Measurements from ENCODE around the gene SUV39H1.
"Not testable (repeated sequence)": the region's sequence is repeated elsewhere in the genome, so short reads cannot be mapped to it uniquely, and the experiment has no call there.

Gene SUV39H1

GRCh38 chrX:48685416-48685815, 11.1 kb upstream of the SUV39H1 start:
- in situ Hi-C loops (cut with MboI; ENCODE audit: low sequenced_read_pairs) = no loop called here

GRCh38 chrX:48688531-48689150, 7.9 kb upstream of the SUV39H1 start:
- in situ Hi-C loops (cut with MboI; ENCODE audit: low sequenced_read_pairs) = no loop called here

DNA sequence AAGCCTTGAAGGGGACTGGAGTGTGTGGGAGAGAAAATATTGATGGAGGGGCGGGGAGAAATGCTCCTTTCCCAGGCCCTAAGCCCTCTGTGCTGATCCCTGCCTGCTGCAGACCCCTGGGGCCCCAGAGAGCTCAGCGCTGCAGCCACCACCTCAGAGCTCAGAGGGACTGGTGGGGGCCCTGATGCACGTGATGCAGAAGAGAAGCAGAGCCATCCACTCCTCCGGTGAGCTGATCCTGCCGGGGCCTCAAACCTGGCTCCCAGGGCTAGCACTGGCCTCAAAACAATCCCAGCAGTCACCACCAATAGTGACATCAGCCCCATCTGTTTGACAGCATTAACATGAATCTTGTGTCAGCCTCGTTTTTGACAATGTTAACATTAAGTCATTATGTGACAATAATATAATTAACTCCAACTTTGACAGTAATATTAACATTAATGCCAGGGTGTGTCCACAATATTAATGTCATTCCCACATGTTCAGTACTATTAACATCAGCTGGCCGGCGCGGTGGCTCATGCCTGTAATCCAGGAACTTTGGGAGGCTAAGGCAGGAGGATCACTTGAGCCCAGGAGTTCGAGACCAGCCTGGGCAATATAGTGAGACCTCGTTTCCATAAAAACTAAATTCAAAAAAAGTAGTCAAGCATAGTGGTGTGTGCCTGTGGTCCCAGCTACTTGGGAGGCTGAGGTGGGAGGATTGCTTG, 7.2 kb upstream of the SUV39H1 start:
- in situ Hi-C loops (cut with MboI; ENCODE audit: low sequenced_read_pairs) = no loop called here

- in situ Hi-C loops (cut with MboI; ENCODE audit: low sequenced_read_pairs) = not testable (repeated sequence)
Observed at GRCh38 chrX:48691746-48692145, 4.8 kb upstream of the SUV39H1 start.

DNA sequence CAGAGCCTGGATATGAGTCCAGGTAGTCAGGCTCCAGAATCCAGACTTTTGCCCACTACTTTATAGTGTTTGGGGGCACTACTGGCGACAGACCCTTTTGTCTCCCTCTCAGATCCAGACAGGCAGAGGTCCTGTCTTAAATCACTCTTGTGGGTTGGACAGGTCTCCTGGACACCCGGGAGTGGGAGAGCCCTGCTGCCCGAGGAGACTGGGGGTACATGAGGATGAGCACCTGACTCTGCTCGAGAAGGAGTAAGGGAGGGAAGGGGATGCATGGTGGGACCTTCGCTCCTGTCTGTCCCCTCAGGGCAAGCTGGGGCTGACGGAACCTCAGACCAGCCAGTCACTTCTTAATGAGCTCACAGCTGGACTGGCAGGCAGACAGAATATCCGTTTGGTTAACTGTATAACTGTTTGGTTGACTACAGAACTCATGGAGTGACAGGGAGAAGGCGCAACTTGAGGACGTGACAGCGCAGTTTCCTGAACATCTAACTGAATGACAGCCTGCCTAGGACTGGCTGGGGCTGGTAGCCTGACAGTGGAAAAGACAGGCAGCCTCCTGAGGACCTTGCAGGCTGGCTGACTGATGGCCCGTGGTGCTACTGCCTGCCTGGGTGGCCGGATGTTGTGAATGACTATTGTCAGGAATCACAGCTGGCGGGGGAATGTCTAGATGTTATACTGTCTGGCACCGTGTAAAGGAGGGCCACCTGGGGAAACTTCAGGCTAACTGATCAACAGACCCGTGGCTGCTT, 1.6 kb upstream of the SUV39H1 start:
- in situ Hi-C loops (cut with MboI; ENCODE audit: low sequenced_read_pairs) = no loop called here

GRCh38 chrX:48695534-48695896, 1.0 kb upstream of the SUV39H1 start:
- in situ Hi-C loops (cut with MboI; ENCODE audit: low sequenced_read_pairs) = no loop called here

DNA sequence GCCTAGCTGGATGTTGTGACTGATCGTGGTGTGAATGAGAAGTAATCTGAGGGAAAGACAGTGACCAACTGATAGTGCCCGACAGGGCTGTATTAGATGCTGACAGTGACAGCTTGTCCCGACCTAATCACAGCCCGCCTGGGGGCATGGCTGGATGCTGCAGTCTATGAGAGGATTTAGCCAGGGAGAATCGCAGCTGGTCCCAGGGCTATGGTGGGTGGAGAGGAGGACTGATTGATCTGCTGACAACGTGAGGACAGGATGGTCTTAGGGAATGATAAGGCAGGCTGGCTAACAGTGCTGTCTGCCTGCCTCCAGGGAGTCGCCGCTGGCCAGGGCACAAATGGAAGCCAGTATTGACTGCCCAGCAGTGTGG, 621 bp upstream of the SUV39H1 start:
- in situ Hi-C loops (cut with MboI; ENCODE audit: low sequenced_read_pairs) = no loop called here

- in situ Hi-C loops (cut with MboI; ENCODE audit: low sequenced_read_pairs) = no loop called here
Observed at GRCh38 chrX:48696909-48697727, 584 bp downstream of the SUV39H1 start.

- in situ Hi-C loops (cut with MboI; ENCODE audit: low sequenced_read_pairs) = no loop called here
Observed at GRCh38 chrX:48698306-48698705, 1.8 kb downstream of the SUV39H1 start.

GRCh38 chrX:48700246-48700645, 3.7 kb downstream of the SUV39H1 start:
- in situ Hi-C loops (cut with MboI; ENCODE audit: low sequenced_read_pairs) = no loop called here

DNA sequence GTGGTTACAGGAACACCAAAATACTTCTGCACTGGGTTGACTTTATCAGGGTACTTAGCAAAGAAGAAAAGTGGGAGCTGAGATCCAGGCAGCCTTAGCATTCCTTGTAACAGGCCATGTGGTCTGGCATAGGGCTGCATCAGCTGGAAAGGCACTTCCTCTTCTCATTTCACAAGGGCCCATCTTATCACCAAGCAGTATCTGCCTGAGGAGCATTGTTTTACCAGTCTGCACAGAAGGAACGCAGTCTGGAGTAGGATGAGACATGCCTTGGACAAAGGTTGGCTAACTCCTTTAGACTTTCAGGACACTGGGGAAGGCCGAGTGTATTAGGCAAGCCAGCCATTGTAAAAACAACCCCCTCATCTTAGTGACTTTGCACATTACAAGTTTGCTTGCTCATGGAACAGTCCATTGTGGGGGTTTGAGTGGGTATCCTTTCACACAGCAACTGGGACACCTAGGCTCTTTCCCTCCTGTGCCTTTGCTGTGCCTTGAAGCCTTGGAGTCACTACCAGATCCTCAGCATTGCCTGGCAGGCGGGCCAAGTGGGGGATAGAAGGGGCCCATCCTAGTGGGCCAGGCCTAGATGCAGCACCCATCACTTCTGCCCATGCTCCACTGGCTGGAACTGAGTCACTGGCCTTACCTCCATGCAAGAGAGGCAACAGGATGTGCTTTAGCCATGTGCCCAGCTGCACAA, 4.6 kb downstream of the SUV39H1 start:
- in situ Hi-C loops (cut with MboI; ENCODE audit: low sequenced_read_pairs) = no loop called here

DNA sequence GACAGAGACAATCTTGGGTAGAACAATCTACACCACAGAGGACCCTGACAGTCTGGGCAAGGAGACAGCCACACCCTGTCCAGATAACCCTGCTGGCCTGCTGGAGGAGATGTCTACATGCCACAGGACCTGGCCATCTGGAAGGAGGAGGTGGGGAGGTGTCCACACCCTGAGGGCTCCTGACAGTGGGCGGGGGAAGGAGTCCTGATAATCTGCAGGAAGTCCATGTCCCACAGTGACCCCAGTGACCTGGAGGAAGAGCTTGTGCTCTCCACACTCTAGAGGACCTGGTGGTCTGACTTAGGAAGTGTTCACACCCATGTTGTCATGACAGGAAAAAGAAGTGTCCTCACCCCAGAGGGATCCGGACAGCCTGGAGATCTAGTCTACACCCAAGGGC, 5.5 kb downstream of the SUV39H1 start:
- in situ Hi-C loops (cut with MboI; ENCODE audit: low sequenced_read_pairs) = no loop called here

DNA sequence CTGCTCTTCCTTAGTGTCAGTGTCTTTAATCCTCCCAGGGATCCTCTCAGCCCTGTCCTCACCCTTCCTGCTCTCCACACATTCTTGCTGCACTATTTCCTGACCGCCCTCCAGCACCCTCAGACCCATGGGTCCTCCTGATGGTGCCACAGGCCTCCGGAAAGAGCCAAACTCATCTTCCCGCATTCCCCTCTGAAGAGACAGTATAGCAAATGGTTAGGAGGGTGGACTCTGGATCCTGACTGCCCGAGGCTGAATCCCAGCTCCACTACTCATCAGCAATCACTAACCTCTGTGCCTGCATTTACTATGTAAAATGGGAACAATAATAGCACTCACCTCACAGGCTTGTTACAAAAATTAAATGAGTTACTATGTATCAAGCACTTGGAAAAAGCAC, 6.2 kb downstream of the SUV39H1 start:
- in situ Hi-C loops (cut with MboI; ENCODE audit: low sequenced_read_pairs) = no loop called here

DNA sequence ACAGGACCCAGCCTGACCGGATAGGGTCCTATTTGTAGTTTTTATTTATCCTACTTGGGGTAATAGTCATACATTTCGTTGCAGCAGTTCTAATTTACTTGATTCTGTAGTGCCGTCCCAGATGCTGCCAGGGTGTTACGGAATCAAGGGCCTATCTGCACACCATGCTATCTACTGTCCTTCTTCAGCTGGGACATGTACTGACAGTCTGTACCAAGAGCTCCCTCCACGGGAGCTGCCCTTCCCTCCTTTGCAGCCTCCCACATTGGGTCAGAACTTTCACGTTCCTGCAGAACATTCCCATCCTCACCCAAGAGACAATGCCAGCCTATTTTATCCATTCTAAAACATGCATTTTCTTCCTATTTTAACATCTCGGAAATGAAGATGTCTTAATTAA, 6.7 kb downstream of the SUV39H1 start:
- in situ Hi-C loops (cut with MboI; ENCODE audit: low sequenced_read_pairs) = no loop called here

- in situ Hi-C loops (cut with MboI; ENCODE audit: low sequenced_read_pairs) = no loop called here
Observed at GRCh38 chrX:48703642-48704481, 7.3 kb downstream of the SUV39H1 start.

GRCh38 chrX:48705871-48706270, 9.3 kb downstream of the SUV39H1 start:
- in situ Hi-C loops (cut with MboI; ENCODE audit: low sequenced_read_pairs) = no loop called here

DNA sequence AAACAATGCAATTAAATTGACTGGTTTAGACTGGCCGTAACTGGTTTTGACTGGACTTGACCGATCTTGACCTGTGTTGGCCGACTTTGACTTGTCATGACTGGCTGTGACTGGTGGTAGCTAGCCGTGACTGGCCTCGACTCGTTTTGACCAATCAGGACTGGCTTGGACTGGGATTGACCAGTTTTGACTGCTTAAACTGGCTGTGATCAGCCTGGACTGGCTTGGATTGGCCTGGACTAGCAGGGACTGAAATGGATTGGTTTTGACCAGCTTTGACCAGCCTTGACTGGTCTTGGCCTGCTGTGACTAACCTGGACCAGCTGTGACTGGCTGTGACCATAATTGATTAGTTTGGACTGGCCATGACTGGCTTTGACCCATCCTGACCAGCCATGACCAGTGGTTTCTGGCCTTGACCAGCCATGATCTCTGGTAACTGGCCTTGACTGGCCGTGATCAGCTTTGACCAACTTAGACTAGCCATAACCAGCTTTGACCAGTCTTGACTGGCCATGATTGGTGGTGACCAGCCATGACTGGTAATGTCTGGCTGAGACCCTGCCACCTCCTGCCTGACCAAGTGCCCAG, 13.1 kb downstream of the SUV39H1 start:
- in situ Hi-C loops (cut with MboI; ENCODE audit: low sequenced_read_pairs) = no loop called here

DNA sequence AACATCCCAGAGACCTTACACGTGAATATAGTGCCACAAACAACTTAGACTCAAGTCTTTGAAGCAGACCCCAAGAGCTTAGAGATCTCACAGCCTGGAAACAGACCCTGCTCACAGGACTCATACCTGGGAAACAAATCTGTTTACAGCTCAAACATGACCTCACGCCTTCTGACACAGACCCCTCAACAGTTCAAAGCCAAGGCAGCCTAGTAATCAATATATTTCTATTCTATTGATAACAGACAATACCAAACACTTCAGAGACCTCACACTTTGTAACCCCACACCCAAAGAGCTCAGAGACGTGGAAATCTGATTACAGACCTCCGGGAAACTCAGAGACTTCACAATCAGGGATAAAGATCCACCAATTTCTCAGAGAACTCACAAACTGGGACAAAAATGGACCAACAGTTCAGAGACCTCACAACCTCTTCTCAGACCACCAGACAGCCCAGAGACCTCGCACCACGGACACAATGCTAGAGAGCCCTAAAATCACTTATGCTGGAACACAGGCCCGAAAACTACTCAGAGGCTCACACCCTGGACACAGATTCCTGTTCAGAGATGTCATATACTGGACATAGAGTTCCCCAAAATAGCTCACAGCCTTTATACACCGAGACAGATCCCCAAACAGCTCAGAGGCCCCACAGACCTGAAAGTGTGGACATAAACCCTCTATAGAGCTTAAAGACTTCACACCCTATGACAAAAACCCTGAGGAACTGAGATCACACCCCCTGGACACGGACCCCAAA, 14.8 kb downstream of the SUV39H1 start:
- in situ Hi-C loops (cut with MboI; ENCODE audit: low sequenced_read_pairs) = no loop called here

All from HL-60/S4 treated with retinoic acid at 250 ng/mL for 4 days and 3 days (cell line).